ENCODE results near the gene RPUSD1. TPM values are rescaled to one million over a fixed set of nuclear protein-coding genes. Genes with fewer than 3 reads are reported as not detected.
"Not testable (repeated sequence)": the region's sequence is repeated elsewhere in the genome, so short reads cannot be mapped to it uniquely, and the experiment has no call there.

Gene RPUSD1, protein sequence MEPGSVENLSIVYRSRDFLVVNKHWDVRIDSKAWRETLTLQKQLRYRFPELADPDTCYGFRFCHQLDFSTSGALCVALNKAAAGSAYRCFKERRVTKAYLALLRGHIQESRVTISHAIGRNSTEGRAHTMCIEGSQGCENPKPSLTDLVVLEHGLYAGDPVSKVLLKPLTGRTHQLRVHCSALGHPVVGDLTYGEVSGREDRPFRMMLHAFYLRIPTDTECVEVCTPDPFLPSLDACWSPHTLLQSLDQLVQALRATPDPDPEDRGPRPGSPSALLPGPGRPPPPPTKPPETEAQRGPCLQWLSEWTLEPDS
- 16.3 and 19.0 TPM in 2 replicates for total RNA-seq

- DNase-seq (ENCODE audit: low read depth in 2 of 2): no peak
Measured at GRCh38 chr16:787978-788398, at the start of gene RPUSD1. RPUSD1 (minus strand) TSS chr16:788381; CDS start chr16:787737, 644 bp downstream.

- DNase-seq (ENCODE audit: low read depth in 2 of 2): not testable (repeated sequence)
Measured at GRCh38 chr16:836822-837221, 48.6 kb upstream of the RPUSD1 start.

DNA sequence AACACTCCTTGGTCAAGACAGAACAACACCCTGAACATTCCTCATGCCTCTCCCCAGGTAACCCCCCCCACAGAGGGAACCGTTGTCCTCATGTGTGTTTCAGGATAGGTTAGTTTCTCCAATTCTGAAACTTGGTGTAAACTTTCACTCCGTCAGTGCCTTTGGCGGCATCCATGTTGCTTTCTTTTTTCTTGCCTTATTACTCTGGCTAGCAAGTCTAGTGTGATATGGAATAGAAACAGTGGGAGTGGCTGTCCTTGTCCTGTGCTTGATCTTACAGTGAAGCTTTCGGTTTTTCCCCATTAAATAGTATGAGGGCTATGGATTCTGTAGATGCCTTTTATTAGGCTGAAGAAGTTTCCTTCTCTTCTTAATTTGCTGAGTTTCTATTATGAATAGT is 48.0 kb upstream of the RPUSD1 start:
- no peak for DNase-seq (ENCODE audit: low read depth in 2 of 2)

DNA sequence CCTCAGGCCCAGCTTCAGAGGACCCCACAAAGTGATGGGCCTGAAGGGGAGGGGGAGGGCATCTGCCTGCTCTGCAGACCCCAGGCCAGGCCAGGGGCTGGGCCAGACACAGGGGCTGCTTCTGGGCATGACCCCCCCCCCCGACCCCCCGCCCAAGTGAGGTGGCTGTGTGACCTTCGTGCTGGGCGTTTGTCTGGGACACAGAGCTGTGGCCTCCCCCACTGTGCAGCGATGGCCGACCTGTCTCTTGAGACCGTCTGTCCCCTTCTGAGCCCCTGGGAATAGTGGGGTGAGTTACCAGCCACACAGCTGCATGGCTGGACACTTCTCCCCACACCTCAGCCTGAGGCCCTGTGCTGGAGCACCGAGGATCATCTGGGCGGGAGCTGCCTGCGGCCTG is 47.2 kb upstream of the RPUSD1 start:
- DNase-seq (ENCODE audit: low read depth in 2 of 2): no peak

- no peak for DNase-seq (ENCODE audit: low read depth in 2 of 2)
Measured at GRCh38 chr16:833411-833810, 45.2 kb upstream of the RPUSD1 start.

DNA sequence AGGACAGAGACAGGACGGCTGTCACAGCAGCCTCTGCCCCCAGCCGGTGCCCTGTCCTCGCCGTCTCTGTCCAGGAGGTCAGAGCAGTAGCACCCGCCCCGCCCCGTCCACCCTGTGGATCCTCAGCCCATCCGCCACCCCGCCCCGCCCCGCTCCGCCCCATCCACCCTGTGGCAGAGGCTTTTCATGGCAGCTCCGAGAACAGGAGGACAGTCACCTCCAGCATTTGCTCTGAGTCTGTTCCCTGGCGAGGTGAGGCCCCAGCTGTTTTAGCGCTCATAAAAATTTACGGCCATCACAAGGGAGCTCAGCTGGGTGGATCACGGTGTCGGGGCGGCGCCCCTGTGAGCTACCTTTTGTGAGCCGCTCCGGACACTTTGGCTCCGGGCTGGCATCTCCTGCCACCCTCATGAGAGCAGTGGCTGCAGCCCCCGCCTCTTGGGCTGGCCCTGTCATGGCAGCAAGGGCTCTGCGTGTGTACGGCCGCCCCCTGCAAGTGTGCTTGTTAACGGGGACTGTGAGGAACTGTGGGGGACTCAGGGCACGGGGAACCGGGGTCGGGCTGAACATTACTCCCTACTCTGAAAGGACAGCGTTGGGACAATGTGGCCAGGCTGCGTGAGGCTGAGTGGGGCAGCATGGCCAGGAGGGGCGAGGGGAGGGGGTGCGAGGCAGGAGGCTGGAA is 44.6 kb upstream of the RPUSD1 start:
- DNase-seq (ENCODE audit: low read depth in 2 of 2): no peak

DNA sequence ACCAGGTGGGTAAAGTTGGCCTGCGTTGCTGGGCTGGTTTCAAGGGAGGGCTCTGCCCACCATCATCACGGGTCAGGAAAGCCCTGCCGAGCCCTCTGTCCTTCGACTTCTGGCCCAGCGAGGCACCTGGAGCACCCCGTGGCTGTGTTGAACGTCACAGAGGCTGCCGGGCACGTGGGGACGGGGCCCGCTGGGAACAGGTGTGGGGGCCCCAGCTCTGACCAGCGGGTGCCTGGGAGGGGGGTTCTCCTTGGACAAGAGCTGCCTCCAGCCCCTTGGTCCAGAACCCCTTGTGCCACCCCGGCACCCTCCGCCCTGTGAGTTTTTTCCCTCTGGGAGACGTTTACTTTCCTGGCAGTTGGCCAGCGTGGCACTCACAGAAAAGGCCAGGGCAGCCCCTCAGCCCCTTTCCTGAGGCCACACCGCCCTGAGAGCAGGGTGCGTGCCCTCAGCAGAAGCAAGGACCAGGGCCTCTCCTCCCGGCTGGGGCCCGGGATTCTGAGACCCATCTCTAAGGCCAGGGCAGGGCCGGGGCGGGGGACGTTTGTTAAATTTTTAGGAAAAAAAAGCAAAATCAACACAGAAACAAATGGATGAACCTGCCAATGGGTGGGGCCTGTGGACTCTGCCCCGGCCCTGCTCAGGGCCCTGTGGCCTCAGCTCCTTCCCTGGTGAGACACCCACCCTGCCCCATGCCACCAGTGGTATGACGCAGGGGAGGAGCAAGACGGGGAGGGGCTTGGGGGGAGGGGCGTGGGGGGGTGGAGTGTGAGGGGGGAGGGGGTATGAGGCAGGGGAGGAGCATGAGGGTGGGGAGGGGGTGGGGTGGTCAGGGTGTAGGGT is 43.6 kb upstream of the RPUSD1 start:
- DNase-seq (ENCODE audit: low read depth in 2 of 2): no peak

GRCh38 chr16:830871-831570 is 42.8 kb upstream of the RPUSD1 start:
- no peak for DNase-seq (ENCODE audit: low read depth in 2 of 2)

DNA sequence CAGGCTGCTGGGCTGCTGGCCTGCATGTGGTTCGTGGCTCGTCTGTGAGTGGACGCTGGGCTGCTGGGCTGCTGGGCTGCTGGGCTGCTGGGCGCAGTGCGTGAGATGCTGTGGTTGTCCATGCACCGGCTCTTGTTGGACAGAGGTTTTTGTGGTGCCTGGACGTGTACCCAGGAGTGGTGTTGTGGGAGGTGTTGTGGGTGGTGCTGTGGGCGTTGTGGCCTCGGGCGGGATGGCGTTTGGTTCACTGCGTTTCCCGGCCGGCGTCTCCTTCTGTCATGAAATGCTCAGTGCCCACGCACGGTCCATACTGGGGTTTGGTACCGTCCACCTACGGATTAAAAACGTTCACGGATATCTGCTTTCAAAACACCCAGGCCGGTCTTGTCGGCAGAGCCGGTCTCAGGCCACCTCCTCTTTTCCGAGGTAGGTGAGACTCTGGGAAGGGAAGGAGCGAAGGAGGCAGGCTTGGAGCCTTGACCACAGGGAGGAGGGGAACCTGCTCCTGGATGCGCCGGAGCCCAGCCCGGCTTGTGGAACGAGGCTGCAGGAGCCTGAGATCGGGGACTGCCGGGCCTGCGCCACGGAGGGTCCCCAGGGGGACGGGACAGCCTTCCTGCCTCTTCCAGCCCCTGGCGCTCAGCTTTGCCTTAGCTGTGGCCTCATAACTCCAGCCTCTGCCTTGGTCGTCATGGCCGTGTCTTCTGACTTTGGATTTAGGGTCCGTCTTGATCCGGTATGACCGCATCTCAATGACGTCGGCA is 42.1 kb upstream of the RPUSD1 start:
- no peak for DNase-seq (ENCODE audit: low read depth in 2 of 2)

- no peak for DNase-seq (ENCODE audit: low read depth in 2 of 2)
Measured at GRCh38 chr16:828891-829290, 40.7 kb upstream of the RPUSD1 start.

DNA sequence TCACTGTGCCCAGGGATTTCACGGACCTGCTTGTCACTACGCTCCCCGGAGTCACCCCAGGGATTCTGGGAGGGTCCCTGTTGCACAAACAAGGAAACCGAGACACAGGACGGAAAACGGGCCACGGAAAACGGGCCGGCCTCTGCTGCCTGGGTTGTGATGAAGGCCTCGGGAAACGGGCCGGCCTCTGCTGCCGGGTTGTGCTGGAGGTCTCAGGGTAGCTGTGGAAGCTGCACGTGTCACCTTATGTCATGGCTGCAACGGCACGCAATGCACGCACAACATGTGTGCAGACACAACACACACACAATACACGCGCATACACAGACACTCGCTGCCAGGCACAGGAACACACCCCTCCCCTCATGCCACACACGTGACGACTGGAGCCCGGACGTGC is 39.3 kb upstream of the RPUSD1 start:
- no peak for DNase-seq (ENCODE audit: low read depth in 2 of 2)

- DNase-seq (ENCODE audit: low read depth in 2 of 2): no peak
Measured at GRCh38 chr16:825341-826061, 37.3 kb upstream of the RPUSD1 start.

DNA sequence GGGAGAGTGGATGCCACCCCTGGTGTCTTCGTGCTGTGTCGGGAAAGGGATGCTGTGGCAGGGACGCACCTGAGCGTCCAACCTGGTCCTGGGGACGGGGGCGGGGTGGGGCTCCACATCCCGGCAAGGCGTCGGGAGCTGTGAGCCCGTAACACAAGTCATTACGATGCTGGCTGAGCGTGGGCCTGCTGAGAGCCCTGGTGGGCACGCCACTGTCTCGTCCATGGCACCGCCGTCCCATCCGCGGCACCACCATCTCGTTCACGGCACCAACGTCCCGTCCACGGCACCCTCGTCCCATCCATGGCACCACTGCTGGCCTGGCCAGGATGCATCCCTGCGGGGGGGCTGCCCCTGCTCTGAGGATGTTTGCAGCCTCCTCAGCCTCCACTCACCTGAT is 36.4 kb upstream of the RPUSD1 start:
- no peak for DNase-seq (ENCODE audit: low read depth in 2 of 2)

DNA sequence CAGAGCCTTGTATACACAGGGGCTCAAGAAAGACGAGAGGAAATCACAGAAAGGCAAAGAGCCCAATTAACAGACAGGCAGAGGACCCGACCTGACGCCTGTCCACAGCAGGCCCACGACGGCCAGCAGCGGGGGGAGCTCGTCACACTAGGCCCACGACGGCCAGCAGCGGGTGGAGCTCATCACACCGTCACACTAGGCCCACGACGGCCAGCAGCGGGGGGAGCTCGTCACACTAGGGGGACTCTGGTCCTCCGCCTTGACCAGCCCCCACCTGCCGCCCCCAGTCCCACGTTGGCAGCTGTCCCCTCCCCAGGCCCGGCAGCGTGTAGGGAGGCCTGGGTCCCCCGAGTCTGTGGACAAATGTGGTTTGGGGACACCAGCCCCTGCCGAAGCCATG is 36.0 kb upstream of the RPUSD1 start:
- DNase-seq (ENCODE audit: low read depth in 2 of 2): no peak

DNA sequence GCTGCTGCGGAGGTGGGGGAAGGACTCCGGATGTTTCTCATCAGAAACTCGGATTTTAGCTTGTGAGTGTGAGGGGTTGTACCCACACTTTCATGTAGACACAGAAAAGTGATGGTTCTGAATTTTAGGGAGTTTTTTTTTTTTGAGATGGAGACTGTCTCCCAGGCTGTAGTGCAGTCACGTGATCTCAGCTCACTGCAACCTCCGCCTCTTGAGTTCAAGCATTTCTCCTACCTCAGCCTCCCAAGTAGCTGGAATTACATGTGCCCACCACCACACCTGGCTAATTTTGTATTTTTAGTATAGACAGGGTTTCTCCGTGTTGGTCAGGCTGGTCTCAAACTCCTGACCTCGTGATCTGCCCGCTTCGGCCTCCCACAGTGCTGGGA is 34.7 kb upstream of the RPUSD1 start:
- DNase-seq (ENCODE audit: low read depth in 2 of 2): no peak

DNA sequence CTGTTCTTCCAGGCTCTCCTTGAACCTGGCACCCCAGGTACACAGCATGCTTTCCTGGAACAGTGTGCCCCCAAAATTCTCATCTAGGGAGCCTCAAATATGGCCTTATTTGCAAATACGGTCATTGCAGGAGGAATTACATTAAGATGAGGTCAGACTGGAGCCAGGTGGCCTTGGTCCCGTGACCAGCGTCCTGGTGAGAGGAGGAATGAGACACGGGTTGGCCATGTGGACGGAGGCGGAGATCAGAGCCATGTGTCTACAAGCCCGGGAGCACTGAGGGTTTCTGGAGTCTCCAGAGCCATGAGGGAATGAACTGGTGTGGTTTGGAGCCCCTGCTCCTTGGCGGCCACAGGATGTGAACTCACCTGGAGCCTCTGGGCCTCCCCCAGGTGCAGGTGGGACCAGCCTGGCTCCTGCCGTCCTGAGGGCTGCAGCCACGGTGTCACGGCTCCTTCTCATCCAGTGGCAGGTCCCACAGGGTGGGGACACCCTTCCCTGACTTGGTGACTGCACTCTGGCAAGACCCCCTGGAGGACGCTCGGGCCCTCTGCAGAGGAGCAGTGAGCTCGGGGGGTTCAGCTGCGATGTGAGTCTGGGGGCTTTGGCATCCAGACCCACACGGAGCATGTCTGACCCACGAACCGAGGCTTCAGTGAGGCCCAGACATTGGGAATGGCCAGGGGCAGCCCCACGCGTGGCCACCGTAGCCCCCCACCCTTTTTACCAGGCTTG is 34.2 kb upstream of the RPUSD1 start:
- DNase-seq (ENCODE audit: low read depth in 2 of 2): no peak

GRCh38 chr16:821751-822150 is 33.6 kb upstream of the RPUSD1 start:
- no peak for DNase-seq (ENCODE audit: low read depth in 2 of 2)

GRCh38 chr16:820748-821147 is 32.6 kb upstream of the RPUSD1 start:
- no peak for DNase-seq (ENCODE audit: low read depth in 2 of 2)

- DNase-seq (ENCODE audit: low read depth in 2 of 2): not testable (repeated sequence)
Measured at GRCh38 chr16:820044-820408, 31.8 kb upstream of the RPUSD1 start.
